ENCODE data around the gene MAP3K21.

- TF ChIP-seq CTCF (IDR thresholded peaks at IDR 0.05) (no peak), EP300 (IDR thresholded peaks at IDR 0.05) (no peak)
Measured at GRCh38 chr1:233281711-233282581, 45.6 kb upstream of the MAP3K21 start.
